ENCODE data around the gene REX1BD.
A peak's percentile ranks its signal among the peaks of the same experiment; 100 is the strongest.

The REX1BD gene

DNA sequence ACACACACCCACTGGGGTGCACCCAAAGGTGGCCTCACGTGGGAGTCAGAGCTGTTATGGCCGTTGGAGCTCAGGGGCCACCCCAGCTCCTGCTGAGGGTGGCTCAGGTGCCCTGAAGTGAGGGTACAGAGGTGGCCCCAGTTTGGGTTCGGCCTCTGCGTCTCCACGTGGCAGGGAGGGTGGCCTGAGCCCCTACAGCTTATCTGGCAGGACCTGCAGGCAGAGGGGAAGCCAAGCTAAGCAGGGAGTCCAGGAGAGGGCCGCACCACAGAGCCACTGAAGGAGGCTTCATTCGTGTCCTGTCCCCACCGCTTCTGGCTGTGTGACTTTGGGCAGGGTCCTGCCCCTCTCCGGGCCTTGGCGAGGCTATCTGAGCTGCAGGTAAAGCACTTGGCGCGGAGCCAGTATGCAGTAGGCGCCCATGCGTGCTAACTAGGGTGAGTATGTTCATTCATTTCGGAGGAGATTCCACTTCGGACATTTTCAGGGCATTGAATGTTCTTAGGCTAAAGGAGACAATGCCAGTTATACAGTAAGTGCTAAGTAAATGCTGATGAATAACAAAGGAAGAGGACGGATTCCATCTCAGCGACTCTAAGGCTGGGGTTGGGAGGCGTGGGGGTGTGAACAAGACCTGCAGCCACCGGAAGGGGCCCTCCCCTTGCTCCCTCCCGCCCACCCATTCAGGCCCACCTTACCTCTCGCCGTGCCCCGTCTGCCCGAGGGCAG, 4.9 kb downstream of the REX1BD start:
- Histone ChIP-seq H3K36me3 (replicated peaks) (peaks cover 6% of the 10 kb centered on the region), H3K4me3 (ENCODE audit: low read depth, low read length) (peak overlapping the region; percentile 42), H3K27me3 (replicated peaks) (peaks cover 2% of the 10 kb centered on the region), H3K27ac (no peak overlapping the region)
- DNase-seq, result no peak
- in situ Hi-C loops (cut with HindIII; ENCODE audit: low pct_ligation_motif_present, low sequenced_read_pairs), result loop anchor here (25.0 kb wide), 1 partner anchor 269 kb away; no protein-coding TSS in a partner anchor
- TF ChIP-seq, protein P1, sequence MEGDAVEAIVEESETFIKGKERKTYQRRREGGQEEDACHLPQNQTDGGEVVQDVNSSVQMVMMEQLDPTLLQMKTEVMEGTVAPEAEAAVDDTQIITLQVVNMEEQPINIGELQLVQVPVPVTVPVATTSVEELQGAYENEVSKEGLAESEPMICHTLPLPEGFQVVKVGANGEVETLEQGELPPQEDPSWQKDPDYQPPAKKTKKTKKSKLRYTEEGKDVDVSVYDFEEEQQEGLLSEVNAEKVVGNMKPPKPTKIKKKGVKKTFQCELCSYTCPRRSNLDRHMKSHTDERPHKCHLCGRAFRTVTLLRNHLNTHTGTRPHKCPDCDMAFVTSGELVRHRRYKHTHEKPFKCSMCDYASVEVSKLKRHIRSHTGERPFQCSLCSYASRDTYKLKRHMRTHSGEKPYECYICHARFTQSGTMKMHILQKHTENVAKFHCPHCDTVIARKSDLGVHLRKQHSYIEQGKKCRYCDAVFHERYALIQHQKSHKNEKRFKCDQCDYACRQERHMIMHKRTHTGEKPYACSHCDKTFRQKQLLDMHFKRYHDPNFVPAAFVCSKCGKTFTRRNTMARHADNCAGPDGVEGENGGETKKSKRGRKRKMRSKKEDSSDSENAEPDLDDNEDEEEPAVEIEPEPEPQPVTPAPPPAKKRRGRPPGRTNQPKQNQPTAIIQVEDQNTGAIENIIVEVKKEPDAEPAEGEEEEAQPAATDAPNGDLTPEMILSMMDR (IDR thresholded peaks at IDR 0.05; ENCODE audit: low read depth, low read length, missing control alignments), result no peak

DNA sequence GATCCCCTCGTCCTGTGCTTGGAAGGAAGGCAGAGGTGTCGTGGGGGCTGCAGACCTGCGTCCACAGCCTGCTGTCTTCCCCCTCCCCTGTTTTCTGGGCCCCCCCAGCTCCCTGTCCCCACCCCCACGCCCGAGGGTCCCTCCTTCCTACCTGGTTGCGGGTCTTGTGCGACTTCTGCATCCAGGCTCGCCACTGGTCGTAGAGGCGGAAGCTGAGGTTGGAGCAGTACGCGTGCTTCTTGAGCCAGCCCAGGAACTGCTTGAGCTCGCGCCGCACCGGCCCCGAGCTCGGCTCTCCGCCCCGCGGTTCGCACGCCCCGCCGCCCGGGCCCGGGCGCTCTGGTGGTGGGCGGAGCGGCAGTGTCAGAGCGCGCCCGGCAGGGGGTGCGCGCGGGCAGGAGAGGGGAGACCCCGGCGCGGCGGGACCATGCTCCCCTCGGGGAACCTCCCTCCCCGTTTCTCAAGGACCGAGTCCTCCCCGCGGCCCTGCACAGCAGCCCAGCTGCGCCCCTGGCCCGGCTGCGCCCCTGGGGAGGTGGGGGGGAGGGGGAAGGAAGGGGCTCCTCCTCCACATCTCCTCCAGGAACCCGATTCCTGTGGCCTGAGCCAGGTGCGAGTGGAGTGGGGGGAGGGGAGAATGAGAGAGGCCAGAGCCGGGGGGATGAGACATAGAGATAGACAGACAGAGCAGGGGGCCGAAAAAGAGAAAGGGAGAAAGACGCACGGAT, 5.7 kb downstream of the REX1BD start:
- Histone ChIP-seq H3K27ac (no peak overlapping the region), H3K36me3 (replicated peaks) (peaks cover 6% of the 10 kb centered on the region), H3K27me3 (replicated peaks) (peaks cover 2% of the 10 kb centered on the region), H3K4me3 (ENCODE audit: low read depth, low read length) (peak overlapping the region; percentile 42)
- DNase-seq, result peak; percentile 47
- in situ Hi-C loops (cut with HindIII; ENCODE audit: low pct_ligation_motif_present, low sequenced_read_pairs), result loop anchor here (25.0 kb wide), 1 partner anchor 268 kb away; no protein-coding TSS in a partner anchor
- TF ChIP-seq, protein P1 (IDR thresholded peaks at IDR 0.05; ENCODE audit: low read depth, low read length, missing control alignments), result peak; percentile 58

DNA sequence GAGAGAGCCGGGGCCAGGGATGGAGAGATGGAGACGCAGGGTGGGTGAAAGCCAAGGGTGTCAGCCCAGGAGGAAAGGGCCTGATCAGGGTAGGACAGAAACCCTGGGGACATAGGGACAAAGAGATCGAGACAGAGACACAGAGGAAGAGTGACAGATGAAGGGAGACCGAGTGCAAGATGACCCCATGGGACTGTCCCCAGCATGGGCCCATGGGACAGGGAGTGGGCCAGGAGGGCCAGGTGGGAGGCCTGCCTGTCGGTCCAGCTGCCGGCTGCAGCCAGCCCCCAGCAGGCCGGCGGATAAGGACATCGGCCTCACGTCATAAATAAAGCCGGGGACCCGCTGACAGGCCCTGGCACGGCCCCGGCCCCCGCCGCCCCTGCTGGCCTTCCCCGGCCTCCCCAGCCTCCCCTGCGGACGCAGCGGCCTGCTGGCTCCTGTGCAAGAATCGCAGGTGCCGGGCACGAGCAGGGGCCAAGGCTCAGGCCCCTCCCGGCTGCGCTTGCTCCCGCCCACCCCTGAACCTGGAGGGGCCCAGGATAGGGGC, 6.3 kb downstream of the REX1BD start:
- peak overlapping the region; percentile 27 for H3K4me3 ChIP-seq (ENCODE audit: low read depth, low read length)
- H3K27me3 ChIP-seq (replicated peaks), result peaks cover 2% of the 10 kb centered on the region
- peaks cover 6% of the 10 kb centered on the region for H3K36me3 ChIP-seq (replicated peaks)
- H3K27ac ChIP-seq, result no peak overlapping the region
- in situ Hi-C loops (cut with HindIII; ENCODE audit: low pct_ligation_motif_present, low sequenced_read_pairs), result loop anchor here (25.0 kb wide), 1 partner anchor 267 kb away; no protein-coding TSS in a partner anchor
- no peak for DNase-seq
- TF ChIP-seq, protein P1 (IDR thresholded peaks at IDR 0.05; ENCODE audit: low read depth, low read length, missing control alignments), result no peak

DNA sequence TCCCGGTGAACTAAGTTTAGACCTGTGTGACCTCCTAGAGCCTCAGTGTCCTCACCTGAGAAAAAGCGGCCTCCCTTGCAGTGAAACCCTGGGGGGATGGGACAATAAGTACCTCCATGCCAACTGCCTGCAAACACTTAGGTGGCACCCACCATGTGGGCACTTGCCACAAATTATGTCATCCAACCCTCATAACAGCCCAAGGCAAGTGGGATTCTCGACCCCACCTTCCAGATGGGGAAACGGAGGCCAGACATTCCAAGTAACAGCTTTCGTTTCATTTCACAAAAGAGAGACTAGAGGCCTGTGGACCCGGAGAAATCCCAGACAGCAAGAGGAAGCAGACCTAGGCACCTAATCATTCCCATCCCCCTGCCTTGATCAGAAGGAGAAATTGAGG, 6.9 kb downstream of the REX1BD start:
- TF ChIP-seq, protein P1 (IDR thresholded peaks at IDR 0.05; ENCODE audit: low read depth, low read length, missing control alignments), result no peak
- DNase-seq, result no peak
- H3K27me3 ChIP-seq (replicated peaks), result peaks cover 2% of the 10 kb centered on the region
- H3K27ac ChIP-seq, result no peak overlapping the region
- in situ Hi-C loops (cut with HindIII; ENCODE audit: low pct_ligation_motif_present, low sequenced_read_pairs), result loop anchor here (25.0 kb wide), 1 partner anchor 267 kb away; no protein-coding TSS in a partner anchor
- no peak overlapping the region for H3K4me3 ChIP-seq (ENCODE audit: low read depth, low read length)
- peaks cover 6% of the 10 kb centered on the region for H3K36me3 ChIP-seq (replicated peaks)

DNA sequence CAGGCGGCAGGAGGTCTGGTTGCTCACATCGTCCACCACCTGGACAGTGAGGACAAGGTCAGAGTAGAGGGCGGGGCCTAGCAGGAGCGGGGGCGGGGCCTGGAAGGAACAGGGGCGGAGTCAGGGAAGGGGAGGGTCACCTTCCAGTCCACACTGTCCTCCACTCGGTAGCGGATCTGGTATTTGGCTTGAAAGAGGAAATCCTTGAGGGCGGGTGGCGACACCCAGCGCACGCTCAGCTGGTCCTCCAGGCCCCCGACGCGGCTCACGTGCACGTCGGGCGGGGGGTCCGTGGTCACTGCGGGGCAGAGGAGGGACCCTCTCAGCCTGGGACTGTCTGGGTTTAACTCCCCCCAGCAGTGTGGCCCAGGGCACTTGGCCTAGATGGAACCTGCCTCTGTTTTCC, 8.2 kb downstream of the REX1BD start:
- no peak for DNase-seq
- no peak overlapping the region for H3K4me3 ChIP-seq (ENCODE audit: low read depth, low read length)
- H3K27me3 ChIP-seq (replicated peaks), result peaks cover 2% of the 10 kb centered on the region
- no peaks in the 10 kb centered on the region for H3K36me3 ChIP-seq (replicated peaks)
- in situ Hi-C loops (cut with HindIII; ENCODE audit: low pct_ligation_motif_present, low sequenced_read_pairs), result loop anchor here (25.0 kb wide), 1 partner anchor 266 kb away; no protein-coding TSS in a partner anchor
- TF ChIP-seq, protein P1 (IDR thresholded peaks at IDR 0.05; ENCODE audit: low read depth, low read length, missing control alignments), result no peak
- no peak overlapping the region for H3K27ac ChIP-seq
